NCI-H146 (cell line): Measurements from ENCODE around the gene EXOC2.

Source experiments
- DNase-seq: peaks from one replicate; lab custom pipeline; 2025; lab: John Stamatoyannopoulos, UW

Gene EXOC2

GRCh38 chr6:467671-468082 lies 225.3 kb downstream of the EXOC2 start:
- no peak for DNase-seq

GRCh38 chr6:467111-467510 lies 225.8 kb downstream of the EXOC2 start:
- no peak for DNase-seq

DNA sequence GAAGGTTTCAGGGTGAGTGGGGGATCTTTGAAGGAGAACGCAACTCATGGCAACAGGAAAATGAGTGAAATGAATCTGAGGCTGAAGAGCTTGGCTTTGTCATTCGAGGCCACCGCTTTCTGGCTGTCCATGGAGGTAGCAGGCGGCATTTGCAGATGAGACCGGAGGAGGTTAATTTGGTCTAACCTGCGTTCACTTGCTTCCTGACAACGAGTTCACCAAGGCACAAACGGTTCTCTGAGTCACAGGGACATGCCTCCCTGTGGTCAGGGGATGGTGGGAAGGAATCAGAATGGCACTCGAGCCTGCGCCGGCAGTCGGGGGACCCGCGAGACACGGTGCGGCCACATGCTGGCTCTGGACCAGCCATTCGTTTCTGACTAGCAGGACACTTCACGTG lies 226.4 kb downstream of the EXOC2 start:
- DNase-seq = no peak

- peak; percentile 24 for DNase-seq
These were observed 227.2 kb downstream of the EXOC2 start for GRCh38 chr6:465531-466348.

GRCh38 chr6:456887-457286 lies 236.1 kb downstream of the EXOC2 start:
- no peak for DNase-seq

- no peak for DNase-seq
These were observed 236.5 kb downstream of the EXOC2 start for GRCh38 chr6:456358-456867.

DNA sequence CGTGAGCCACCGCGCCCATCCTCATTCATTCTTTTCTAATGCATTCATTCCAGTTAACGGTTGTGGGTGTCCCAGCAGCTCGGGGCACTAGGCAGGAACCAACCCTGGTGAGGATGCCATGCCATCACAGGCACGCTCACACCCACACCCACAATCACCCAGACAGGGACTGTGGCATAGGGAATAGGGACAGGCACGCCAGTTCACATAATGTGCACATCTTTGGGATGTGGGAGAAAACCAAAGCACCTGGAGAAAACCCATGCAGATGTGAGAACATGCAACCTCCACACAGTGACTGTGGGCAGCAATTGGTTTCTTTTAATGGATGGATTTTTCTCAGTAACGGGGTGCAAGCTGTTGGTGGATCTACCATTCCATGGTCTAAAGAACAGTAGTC lies 237.1 kb downstream of the EXOC2 start:
- no peak for DNase-seq

GRCh38 chr6:455006-455585 lies 237.8 kb downstream of the EXOC2 start:
- no peak for DNase-seq

DNA sequence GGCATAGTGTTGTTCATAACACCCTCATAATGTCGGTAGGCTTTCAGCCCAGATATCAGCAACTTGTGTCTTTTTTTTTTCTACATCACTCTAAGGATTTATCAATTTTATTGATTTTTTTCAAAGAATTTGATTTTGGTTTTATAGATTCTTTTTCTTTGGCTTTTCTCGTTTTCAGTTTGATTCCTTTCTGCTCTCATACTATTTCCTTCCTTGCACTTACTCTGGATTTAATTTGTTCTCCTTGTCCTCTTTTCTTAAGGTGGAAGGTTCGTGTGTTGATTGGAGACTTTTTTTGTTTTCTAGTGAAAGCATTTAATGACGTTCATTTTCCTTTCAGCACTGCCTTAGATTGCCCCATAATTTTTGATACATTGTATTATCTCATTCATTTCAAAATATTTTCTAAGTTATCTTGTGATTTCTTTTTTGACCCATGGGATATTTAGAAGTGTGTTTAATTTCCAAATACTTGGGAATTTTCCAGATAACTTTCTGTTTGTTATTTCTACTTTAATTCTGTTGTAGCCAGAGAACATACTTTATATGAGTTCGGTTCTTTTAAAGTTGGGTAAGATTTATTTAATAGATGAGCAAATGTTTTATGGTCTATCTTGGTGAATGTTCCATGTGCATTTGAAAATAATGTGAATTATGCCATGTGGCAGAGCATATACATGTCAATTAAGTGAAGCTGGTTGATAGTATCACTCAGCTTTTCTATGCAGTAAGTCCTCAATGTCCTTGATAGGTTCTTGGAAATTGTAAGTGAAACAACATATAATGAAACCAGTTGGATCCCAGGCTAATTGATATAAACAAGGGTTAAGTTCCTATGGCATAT lies 238.6 kb downstream of the EXOC2 start:
- DNase-seq = no peak

GRCh38 chr6:453152-453551 lies 239.8 kb downstream of the EXOC2 start:
- peak; percentile 61 for DNase-seq

GRCh38 chr6:452301-453067 lies 240.5 kb downstream of the EXOC2 start:
- DNase-seq = peak; percentile 78

DNA sequence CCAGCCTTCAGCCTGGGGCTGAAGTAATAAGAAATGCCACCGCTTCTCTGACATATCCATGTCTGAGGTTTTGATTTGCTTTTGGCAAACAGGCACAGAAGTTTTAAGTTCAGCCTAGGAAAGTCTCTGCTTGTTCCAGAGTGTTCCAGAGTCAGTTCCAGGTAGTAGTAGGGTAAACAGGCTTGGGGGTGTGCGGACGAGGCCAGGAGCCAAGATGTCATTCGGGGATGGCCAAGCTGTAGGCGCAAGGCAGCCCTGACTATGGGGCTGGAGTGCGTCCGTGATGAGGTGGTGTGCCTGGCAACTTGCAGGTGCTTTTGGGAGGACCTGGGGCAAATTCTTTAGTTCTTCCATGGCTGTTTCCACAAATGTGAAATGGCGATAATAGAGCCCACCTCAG lies 241.1 kb downstream of the EXOC2 start:
- DNase-seq = no peak

GRCh38 chr6:451336-451735 lies 241.6 kb downstream of the EXOC2 start:
- no peak for DNase-seq

GRCh38 chr6:449486-450419 lies 243.2 kb downstream of the EXOC2 start:
- no peak for DNase-seq

DNA sequence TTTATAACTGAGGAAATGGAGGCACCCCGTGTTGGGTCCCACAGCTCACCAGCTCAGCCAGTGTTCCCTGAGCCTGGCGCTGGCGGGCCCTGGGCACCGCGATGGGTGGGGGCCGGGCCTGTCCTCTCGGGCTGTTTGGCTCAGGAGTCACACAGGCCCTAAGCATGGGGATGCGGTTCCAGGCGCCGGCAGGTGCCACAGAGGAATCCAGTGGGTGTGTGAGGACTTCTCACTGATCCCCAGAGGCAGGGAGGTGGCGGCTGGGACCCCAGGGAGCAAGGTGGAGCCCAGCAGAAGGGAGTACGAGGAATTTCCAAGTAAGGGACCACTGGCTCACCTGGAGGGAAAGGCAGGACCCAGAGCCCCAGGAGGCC lies 243.9 kb downstream of the EXOC2 start:
- no peak for DNase-seq

DNA sequence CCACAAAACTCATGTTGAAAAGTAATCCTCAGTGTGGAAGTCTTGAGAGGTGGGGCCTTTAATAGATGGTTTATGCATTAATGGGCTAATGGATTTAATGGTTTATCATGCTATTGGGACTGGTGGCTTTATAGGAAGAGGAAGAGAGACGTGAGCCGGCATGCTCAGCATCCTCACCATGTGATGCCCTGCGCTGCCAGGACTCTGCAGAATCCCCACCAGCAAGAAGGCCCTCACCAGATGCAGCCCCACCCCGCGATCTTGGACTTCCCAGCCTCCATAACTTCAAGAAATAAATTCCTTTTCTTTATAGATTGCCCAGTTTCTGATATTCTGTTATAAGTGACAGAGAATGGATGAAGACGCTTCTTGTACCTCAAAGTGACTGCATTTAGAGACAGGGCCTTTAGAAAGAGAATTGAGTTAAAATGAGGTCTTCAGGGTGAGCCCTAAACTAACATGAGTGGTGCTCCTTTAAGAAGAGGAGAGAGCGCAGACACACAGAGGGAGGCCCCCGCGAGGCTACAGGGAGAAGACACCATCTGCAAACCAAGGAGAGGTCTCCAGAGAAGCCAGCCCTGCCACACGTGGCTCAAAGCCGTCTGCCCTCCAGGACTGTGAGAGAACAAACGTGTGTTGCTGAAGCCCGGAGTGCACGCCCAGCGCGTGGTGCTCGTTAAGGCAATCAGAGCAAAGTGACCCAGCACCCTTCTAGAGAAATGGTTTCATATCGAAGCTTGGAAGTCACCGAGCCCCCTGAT lies 244.5 kb downstream of the EXOC2 start:
- DNase-seq = no peak

DNA sequence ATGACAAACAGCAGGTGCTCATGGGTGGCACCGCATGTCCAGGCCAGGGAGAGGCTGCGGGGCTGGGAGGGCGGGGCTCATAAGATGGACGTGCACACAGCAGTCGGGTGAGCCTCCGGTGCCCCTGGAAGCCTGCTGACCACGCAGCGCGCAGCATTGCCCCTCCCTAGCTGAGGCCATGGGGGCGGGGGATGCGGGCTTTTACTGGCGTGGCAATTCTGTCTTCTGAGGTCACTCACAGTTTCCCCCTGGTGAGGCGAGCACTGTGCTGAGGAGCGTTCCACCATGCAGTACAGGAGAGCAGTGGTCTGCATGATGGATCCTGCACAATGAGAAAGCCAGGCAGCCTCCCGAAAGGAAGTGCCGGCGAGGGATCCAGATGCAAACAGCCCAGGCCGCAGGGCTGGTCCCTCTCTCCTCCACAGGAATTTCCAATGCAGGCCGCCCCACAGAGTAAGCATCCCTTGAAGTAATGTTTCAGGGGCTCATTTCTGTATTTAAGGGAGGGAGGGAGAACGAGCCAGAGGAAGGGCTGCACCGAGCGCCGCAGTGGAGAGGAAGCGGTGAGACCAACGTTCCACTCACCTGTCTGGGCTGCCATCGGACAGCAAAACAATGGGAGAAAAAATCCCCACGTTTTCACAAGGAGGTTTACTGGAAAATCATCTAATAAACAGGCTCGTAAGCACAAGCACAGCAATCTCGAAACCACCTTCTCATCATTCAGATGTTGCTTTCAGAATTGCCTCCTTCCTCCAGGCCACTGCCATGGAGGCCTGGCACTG lies 245.4 kb downstream of the EXOC2 start:
- no peak for DNase-seq

- no peak for DNase-seq
These were observed 246.2 kb downstream of the EXOC2 start for GRCh38 chr6:446418-447366.
